Bronchial epithelial cell (primary cell): ENCODE measurements around the gene ASIC2. TPM values are rescaled to one million over a fixed set of nuclear protein-coding genes. Genes with fewer than 3 reads are reported as not detected.

ENCODE experiments used
- DNase-seq: peaks from one replicate; pipeline ENCODE4 v3.0.0-alpha.2; 2010; ENCODE audit warnings: low read depth
- FAIRE-seq: peaks from 2 replicates; lab custom pipeline; 2011; peaks lifted over from hg19 to GRCh38; lab: Jason Lieb, UNC
- H3K27me3 ChIP-seq: 2 replicates; pipeline ENCODE4 v1.5.1; 2011; ENCODE audit warnings: low read length; ENCODE audit not compliant: control insufficient read depth, insufficient read depth
- H3K36me3 ChIP-seq: 2 replicates; pipeline ENCODE4 v1.5.1; 2011; ENCODE audit warnings: low read length; ENCODE audit not compliant: control insufficient read depth, insufficient read depth
- H3K4me3 ChIP-seq: 2 replicates; pipeline ENCODE4 v1.5.1; 2011; ENCODE audit warnings: mild to moderate bottlenecking, low read depth, low read length, control low read depth
- total RNA-seq: library from RNA; depleted of rRNA; stranded (reverse); fragments of >200 nt; gene quantifications from 2 replicates; pipeline ENCODE4 v1.2.1, GENCODE V29; 2014
- TF ChIP-seq, protein P1 (sequence below): IDR thresholded peaks from 2 replicates; pipeline ENCODE4 v1.5.1; 2011; ENCODE audit warnings: mild to moderate bottlenecking, moderate library complexity, low read length, control low read depth, inconsistent platforms; ENCODE audit not compliant: insufficient read depth, severe bottlenecking

Gene ASIC2
- total RNA-seq, 1 donor from 2014 or later: not detected

DNA sequence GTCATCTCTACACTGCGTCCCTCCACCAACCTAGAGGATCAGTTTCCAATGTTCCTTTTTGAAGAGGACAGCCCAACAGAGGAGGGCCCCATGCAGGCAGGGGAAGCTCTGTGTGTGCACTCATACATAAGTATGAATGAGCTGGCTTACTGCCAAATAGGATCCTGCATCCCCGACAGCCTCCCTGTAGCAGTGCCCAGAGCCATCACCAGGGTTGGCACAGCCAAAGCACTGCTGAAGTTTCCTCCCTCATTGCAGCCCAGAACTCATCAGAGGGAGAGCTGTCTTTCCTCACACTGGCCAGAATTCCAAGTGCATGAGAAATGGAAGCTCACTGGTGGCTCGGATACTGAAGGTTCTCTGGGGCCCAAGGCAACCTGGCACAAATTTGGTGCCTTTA lies 114.4 kb downstream of the ASIC2 start:
- Histone ChIP-seq H3K27me3 (no peaks in the 10 kb centered on the region), H3K36me3 (no peaks in the 10 kb centered on the region), H3K4me3 (no peak overlapping the region)
- FAIRE-seq (no peak), DNase-seq (no peak)
- TF ChIP-seq, protein P1, sequence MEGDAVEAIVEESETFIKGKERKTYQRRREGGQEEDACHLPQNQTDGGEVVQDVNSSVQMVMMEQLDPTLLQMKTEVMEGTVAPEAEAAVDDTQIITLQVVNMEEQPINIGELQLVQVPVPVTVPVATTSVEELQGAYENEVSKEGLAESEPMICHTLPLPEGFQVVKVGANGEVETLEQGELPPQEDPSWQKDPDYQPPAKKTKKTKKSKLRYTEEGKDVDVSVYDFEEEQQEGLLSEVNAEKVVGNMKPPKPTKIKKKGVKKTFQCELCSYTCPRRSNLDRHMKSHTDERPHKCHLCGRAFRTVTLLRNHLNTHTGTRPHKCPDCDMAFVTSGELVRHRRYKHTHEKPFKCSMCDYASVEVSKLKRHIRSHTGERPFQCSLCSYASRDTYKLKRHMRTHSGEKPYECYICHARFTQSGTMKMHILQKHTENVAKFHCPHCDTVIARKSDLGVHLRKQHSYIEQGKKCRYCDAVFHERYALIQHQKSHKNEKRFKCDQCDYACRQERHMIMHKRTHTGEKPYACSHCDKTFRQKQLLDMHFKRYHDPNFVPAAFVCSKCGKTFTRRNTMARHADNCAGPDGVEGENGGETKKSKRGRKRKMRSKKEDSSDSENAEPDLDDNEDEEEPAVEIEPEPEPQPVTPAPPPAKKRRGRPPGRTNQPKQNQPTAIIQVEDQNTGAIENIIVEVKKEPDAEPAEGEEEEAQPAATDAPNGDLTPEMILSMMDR: no peak

DNA sequence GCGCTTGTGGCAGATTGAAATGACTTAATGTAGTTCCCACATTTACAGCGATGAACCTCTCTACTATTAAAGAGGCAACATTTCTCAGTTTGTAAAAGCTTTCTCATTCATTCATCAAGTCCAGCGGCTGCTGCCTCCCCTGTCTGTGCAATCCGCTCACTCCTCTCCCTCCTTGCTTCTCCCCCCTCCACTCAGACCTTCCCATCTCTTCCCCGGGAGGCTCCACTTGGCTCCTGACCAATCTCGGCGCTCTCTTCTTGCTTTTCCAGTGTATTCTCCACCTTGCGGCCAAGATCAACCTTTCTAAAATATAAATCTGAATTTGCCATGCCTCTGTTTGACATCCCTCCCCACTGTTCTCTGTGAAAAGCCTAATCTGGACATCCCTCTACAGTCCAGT lies 117.5 kb downstream of the ASIC2 start:
- TF ChIP-seq, protein P1: no peak
- DNase-seq: no peak
- H3K27me3 ChIP-seq: no peaks in the 10 kb centered on the region
- H3K4me3 ChIP-seq: no peak overlapping the region
- no peaks in the 10 kb centered on the region for H3K36me3 ChIP-seq
- FAIRE-seq: no peak

DNA sequence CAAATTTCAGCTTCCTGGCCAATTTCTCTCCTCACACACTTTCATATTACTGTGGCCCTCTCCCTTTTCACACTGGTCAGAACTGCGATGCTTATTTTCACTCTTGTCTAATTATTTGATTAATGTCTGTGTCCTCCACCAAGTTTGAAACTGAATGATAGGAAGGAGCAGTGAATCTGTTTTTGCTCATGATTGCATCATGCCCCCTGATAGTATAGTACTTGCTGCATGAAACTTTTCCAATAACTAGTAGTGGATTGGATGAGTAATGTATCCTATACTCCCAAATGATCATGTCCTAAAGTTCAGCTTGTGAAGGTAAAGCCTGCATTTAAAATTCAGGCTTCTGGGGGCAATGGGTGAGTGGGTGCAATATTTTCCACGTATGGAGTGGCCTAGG lies 121.2 kb downstream of the ASIC2 start:
- FAIRE-seq (no peak), DNase-seq (no peak)
- H3K27me3 ChIP-seq: no peaks in the 10 kb centered on the region
- TF ChIP-seq, protein P1: no peak
- H3K4me3 ChIP-seq: no peak overlapping the region
- no peaks in the 10 kb centered on the region for H3K36me3 ChIP-seq

DNA sequence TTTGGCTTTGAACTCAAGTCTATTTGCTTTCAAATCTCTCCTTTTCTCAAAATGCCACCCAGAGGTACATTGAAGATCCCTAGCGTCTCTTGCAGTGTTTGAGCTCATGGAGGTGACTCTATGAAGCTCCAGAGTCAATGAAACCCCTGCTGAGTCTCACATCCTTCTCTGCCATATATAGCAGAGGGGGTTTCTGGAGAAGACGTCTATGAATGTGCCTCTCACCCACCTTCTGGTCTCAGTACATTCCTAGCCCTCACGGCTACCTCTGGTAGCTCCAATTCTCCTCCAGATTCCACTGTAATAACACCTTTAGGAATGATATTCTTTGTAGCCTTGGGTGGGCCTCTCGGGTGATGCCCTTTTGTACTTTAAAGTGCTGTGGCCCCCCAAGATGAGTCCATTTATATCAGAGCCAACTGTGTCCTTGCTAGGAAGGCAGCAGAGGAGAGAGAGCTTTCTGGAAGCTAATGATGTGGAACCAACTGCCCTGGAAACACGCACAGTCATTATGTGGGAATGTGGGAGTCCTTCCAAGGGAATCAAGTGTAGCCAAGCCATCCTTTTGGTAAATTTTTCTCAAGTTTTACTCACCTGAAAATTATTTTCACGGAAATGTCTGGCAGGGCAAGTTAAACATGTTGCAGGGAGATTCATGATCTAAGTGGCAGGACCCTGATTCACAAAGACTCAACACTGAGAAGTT lies 123.4 kb downstream of the ASIC2 start:
- no peaks in the 10 kb centered on the region for H3K27me3 ChIP-seq
- H3K36me3 ChIP-seq: no peaks in the 10 kb centered on the region
- TF ChIP-seq, protein P1: no peak
- H3K4me3 ChIP-seq: no peak overlapping the region
- DNase-seq (peak; percentile 80), FAIRE-seq (peak; percentile 32)

DNA sequence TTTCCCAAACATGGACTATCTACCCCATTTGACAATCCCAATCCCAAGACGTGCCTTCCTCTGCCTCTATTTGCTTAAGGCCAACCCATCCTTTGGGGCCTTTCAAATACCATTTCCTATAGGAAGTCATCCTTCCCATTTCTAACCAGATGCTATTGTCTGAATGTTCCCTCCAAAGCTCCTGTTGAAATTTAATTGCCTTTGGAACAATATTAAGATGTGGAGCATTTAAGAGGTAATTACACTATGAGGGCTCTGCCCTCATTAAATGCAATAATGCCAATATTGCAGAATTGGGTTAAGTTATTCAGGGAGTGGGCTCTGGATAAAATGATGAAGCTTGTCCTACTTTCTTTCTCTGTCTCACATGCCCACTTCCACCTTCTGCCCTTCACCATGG lies 125.4 kb downstream of the ASIC2 start:
- no peaks in the 10 kb centered on the region for H3K27me3 ChIP-seq
- DNase-seq (no peak), FAIRE-seq (no peak)
- TF ChIP-seq, protein P1: no peak
- no peaks in the 10 kb centered on the region for H3K36me3 ChIP-seq
- no peak overlapping the region for H3K4me3 ChIP-seq

DNA sequence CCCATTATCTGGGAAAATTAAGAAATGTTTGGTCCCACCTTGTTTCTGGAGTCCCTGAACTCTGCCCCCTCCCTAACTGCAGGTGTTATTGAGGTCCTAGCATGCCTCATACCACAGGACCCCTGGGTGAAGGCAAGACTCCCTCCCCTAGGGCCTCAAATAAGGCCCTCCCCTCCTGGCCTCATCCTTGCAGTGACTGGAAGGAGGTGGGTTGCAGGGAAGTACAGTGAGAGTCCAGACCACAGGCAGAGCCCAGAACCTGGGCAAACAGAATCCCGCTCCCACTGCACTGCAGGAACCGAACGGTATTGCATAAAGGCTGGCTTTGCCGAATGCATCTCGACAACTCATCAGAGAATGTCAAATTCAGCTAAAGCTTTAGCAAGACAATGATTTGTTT lies 126.6 kb downstream of the ASIC2 start:
- FAIRE-seq (peak; percentile 87), DNase-seq (no peak)
- H3K36me3 ChIP-seq: no peaks in the 10 kb centered on the region
- H3K27me3 ChIP-seq: no peaks in the 10 kb centered on the region
- TF ChIP-seq, protein P1: no peak
- H3K4me3 ChIP-seq: no peak overlapping the region
